ENCODE results near the gene NRCAM.

The NRCAM gene

GRCh38 chr7:108137993-108138392 lies 318.2 kb downstream of the NRCAM start:
- Histone ChIP-seq H3K79me2 (no peaks in the 10 kb centered on the region), H3K27ac (no peak overlapping the region), H3K9me3 (ENCODE audit: control insufficient read depth, low read length) (no peaks in the 10 kb centered on the region), H3K4me3 (ENCODE audit: low read depth, low read length) (no peak overlapping the region), H3K36me3 (ENCODE audit: control insufficient read depth, insufficient read depth, low read length) (no peaks in the 10 kb centered on the region), H3K9ac (no peak overlapping the region), H3K4me1 (no peaks in the 10 kb centered on the region), H2AFZ (no peak overlapping the region), H3K27me3 (ENCODE audit: control insufficient read depth, insufficient read depth, low read length) (no peaks in the 10 kb centered on the region), H3K4me2 (ENCODE audit: low read length) (no peak overlapping the region)
- no peak for TF ChIP-seq CTCF (IDR thresholded peaks at IDR 0.05)

GRCh38 chr7:108137040-108137439 lies 319.2 kb downstream of the NRCAM start:
- Histone ChIP-seq H3K4me1 (no peaks in the 10 kb centered on the region), H2AFZ (no peak overlapping the region), H3K79me2 (no peaks in the 10 kb centered on the region), H3K27me3 (ENCODE audit: control insufficient read depth, insufficient read depth, low read length) (no peaks in the 10 kb centered on the region), H3K4me3 (ENCODE audit: low read depth, low read length) (no peak overlapping the region), H3K4me2 (ENCODE audit: low read length) (no peak overlapping the region), H3K9me3 (ENCODE audit: control insufficient read depth, low read length) (no peaks in the 10 kb centered on the region), H3K9ac (no peak overlapping the region), H3K36me3 (ENCODE audit: control insufficient read depth, insufficient read depth, low read length) (no peaks in the 10 kb centered on the region), H3K27ac (no peak overlapping the region)
- TF ChIP-seq CTCF (IDR thresholded peaks at IDR 0.05), result no peak

- H3K79me2 ChIP-seq, result no peaks in the 10 kb centered on the region
- H3K4me1 ChIP-seq, result no peaks in the 10 kb centered on the region
- no peaks in the 10 kb centered on the region for H3K36me3 ChIP-seq (ENCODE audit: control insufficient read depth, insufficient read depth, low read length)
- H3K9ac ChIP-seq, result no peak overlapping the region
- no peak overlapping the region for H3K4me3 ChIP-seq (ENCODE audit: low read depth, low read length)
- no peak overlapping the region for H3K27ac ChIP-seq
- no peak overlapping the region for H3K4me2 ChIP-seq (ENCODE audit: low read length)
- no peaks in the 10 kb centered on the region for H3K9me3 ChIP-seq (ENCODE audit: control insufficient read depth, low read length)
- no peak for TF ChIP-seq CTCF (IDR thresholded peaks at IDR 0.05)
- H3K27me3 ChIP-seq (ENCODE audit: control insufficient read depth, insufficient read depth, low read length), result no peaks in the 10 kb centered on the region
- no peak overlapping the region for H2AFZ ChIP-seq
Observed at GRCh38 chr7:108136191-108136688, 320.0 kb downstream of the NRCAM start.

- no peaks in the 10 kb centered on the region for H3K36me3 ChIP-seq (ENCODE audit: control insufficient read depth, insufficient read depth, low read length)
- H3K9ac ChIP-seq, result no peak overlapping the region
- no peaks in the 10 kb centered on the region for H3K9me3 ChIP-seq (ENCODE audit: control insufficient read depth, low read length)
- no peaks in the 10 kb centered on the region for H3K79me2 ChIP-seq
- no peak overlapping the region for H3K4me2 ChIP-seq (ENCODE audit: low read length)
- no peak overlapping the region for H3K27ac ChIP-seq
- no peak overlapping the region for H2AFZ ChIP-seq
- no peaks in the 10 kb centered on the region for H3K27me3 ChIP-seq (ENCODE audit: control insufficient read depth, insufficient read depth, low read length)
- H3K4me3 ChIP-seq (ENCODE audit: low read depth, low read length), result no peak overlapping the region
- no peak for TF ChIP-seq CTCF (IDR thresholded peaks at IDR 0.05)
- no peaks in the 10 kb centered on the region for H3K4me1 ChIP-seq
Observed at GRCh38 chr7:108135446-108136190, 320.6 kb downstream of the NRCAM start.

- Histone ChIP-seq H3K4me1 (no peaks in the 10 kb centered on the region), H3K9ac (no peak overlapping the region), H3K36me3 (ENCODE audit: control insufficient read depth, insufficient read depth, low read length) (no peaks in the 10 kb centered on the region), H3K79me2 (no peaks in the 10 kb centered on the region), H3K4me2 (ENCODE audit: low read length) (no peak overlapping the region), H2AFZ (no peak overlapping the region), H3K4me3 (ENCODE audit: low read depth, low read length) (no peak overlapping the region), H3K27ac (no peak overlapping the region), H3K9me3 (ENCODE audit: control insufficient read depth, low read length) (no peaks in the 10 kb centered on the region), H3K27me3 (ENCODE audit: control insufficient read depth, insufficient read depth, low read length) (no peaks in the 10 kb centered on the region)
- no peak for TF ChIP-seq CTCF (IDR thresholded peaks at IDR 0.05)
Observed at GRCh38 chr7:108134486-108134885, 321.8 kb downstream of the NRCAM start.

All from parathyroid adenoma (tissue), 2 donors.